Measurements from ENCODE around the gene SRA1. TPM values are rescaled to one million over a fixed set of nuclear protein-coding genes. Genes with fewer than 3 reads are reported as not detected.

SRA1 gene
- total and polyA plus RNA-seq, 2 experiments from 2014 or later = 22.8 to 80.6 TPM

- H3K27me3 ChIP-seq = no peaks in the 10 kb centered on the region
- peaks cover 18% of the 10 kb centered on the region for H3K36me3 ChIP-seq
- H3K9me3 ChIP-seq (ENCODE audit: low read depth) = no peaks in the 10 kb centered on the region
- H3K4me3 ChIP-seq = no peak overlapping the region
- DNase-seq (ENCODE audit: low read depth in 1 of 2, low spot score in 1 of 2) = no peak
- peak overlapping the region; percentile 66 for H3K27ac ChIP-seq
- peaks cover 14% of the 10 kb centered on the region for H3K4me1 ChIP-seq (ENCODE audit: low read depth)
- TF ChIP-seq CTCF (IDR thresholded peaks at IDR 0.05; ENCODE audit: low read depth, low read length) = no peak
These were observed 8.5 kb downstream of the SRA1 start for GRCh38 chr5:140548791-140549190.

GRCh38 chr5:140548300-140548688 is 9.0 kb downstream of the SRA1 start:
- no peak for TF ChIP-seq CTCF (IDR thresholded peaks at IDR 0.05; ENCODE audit: low read depth, low read length)

GRCh38 chr5:140547508-140548299 is 9.6 kb downstream of the SRA1 start, which contains the start of gene EIF4EBP3:
Gene EIF4EBP3, plus strand, starts transcription at chr5:140547662. Its CDS starts 76 bp downstream, at chr5:140547738.
- peak within 1 kb of the TSS; percentile 77 for H3K27ac ChIP-seq

More at GRCh38 chr5:140548300-140548688, 9.0 kb downstream of the SRA1 start:
- Histone ChIP-seq H3K27me3 (no peaks in the 10 kb centered on the region), H3K36me3 (peaks cover 19% of the 10 kb centered on the region), H3K27ac (peak overlapping the region; percentile 75), H3K4me1 (ENCODE audit: low read depth) (peaks cover 14% of the 10 kb centered on the region), H3K9me3 (ENCODE audit: low read depth) (no peaks in the 10 kb centered on the region), H3K4me3 (peak overlapping the region; percentile 25)
- DNase-seq (ENCODE audit: low read depth in 1 of 2, low spot score in 1 of 2) = no peak

GRCh38 chr5:140546851-140547507 is 10.3 kb downstream of the SRA1 start:
- H3K4me3 ChIP-seq = peak overlapping the region; percentile 25
- no peak for TF ChIP-seq CTCF (IDR thresholded peaks at IDR 0.05; ENCODE audit: low read depth, low read length)
- no peak for DNase-seq (ENCODE audit: low read depth in 1 of 2, low spot score in 1 of 2)
- H3K27me3 ChIP-seq = no peaks in the 10 kb centered on the region
- no peaks in the 10 kb centered on the region for H3K9me3 ChIP-seq (ENCODE audit: low read depth)
- peaks cover 14% of the 10 kb centered on the region for H3K4me1 ChIP-seq (ENCODE audit: low read depth)
- peak overlapping the region; percentile 77 for H3K27ac ChIP-seq
- peaks cover 24% of the 10 kb centered on the region for H3K36me3 ChIP-seq

More at GRCh38 chr5:140547508-140548299, 9.6 kb downstream of the SRA1 start, which contains the start of gene EIF4EBP3:
- peak; percentile 97 to 99 for DNase-seq (ENCODE audit: low read depth in 1 of 2, low spot score in 1 of 2)
- H3K36me3 ChIP-seq = peaks cover 22% of the 10 kb centered on the region
- H3K4me3 ChIP-seq = peak within 1 kb of the TSS; percentile 25
- peak; percentile 63 for TF ChIP-seq CTCF (IDR thresholded peaks at IDR 0.05; ENCODE audit: low read depth, low read length)
- no peaks in the 10 kb centered on the region for H3K27me3 ChIP-seq
- H3K4me1 ChIP-seq (ENCODE audit: low read depth) = peaks cover 14% of the 10 kb centered on the region
- H3K9me3 ChIP-seq (ENCODE audit: low read depth) = no peaks in the 10 kb centered on the region

- Histone ChIP-seq H3K4me1 (ENCODE audit: low read depth) (peaks cover 14% of the 10 kb centered on the region), H3K4me3 (no peak overlapping the region), H3K9me3 (ENCODE audit: low read depth) (no peaks in the 10 kb centered on the region), H3K27me3 (no peaks in the 10 kb centered on the region), H3K27ac (no peak overlapping the region), H3K36me3 (peaks cover 29% of the 10 kb centered on the region)
- DNase-seq (ENCODE audit: low read depth in 1 of 2, low spot score in 1 of 2) = no peak
- TF ChIP-seq CTCF (IDR thresholded peaks at IDR 0.05; ENCODE audit: low read depth, low read length) = no peak
These were observed 11.7 kb downstream of the SRA1 start for GRCh38 chr5:140545606-140546005.
